22Rv1 (cell line): ENCODE results near the gene WDR54.

ENCODE experiments used
- CTCF ChIP-seq: fragments of 450-650 bp; IDR thresholded peaks from 2 replicates; pipeline ENCODE4 v1.5.1; 2017; ENCODE audit warnings: mild to moderate bottlenecking
- ZFX ChIP-seq: fragments of 450-650 bp; IDR thresholded peaks from 2 replicates; pipeline ENCODE4 v1.6.1; 2017; ENCODE audit warnings: antibody characterized with exemption, borderline replicate concordance

DNA sequence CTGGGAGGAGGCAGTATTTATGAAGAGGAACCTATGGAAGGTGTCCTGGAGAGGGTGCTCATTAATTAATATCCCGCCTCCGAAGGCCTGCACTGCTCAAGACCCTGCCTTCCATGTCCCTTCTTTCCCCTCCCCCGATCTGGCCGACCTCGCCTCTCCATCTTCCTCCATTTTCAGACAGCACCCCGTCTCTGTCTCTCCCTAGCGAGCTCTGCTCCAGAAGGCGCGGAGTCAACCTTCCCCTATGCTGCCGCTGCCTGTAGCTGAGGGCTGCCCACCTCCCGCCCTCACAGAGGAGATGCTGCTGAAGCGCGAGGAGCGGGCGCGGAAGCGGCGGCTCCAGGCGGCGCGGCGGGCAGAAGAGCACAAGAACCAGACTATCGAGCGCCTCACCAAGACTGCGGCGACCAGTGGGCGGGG lies 35.6 kb downstream of the WDR54 start:
- TF ChIP-seq CTCF (0 out of 2 replicates have a peak, but pooled peaks have one; percentile 8), ZFX (no peak)
